ENCODE results near the gene SST. TPM values are rescaled to one million over a fixed set of nuclear protein-coding genes. Genes with fewer than 3 reads are reported as not detected.

The SST gene
- total and polyA plus RNA-seq, 8 donors = 0.46 to 2.1 (median 0.65) TPM; not detected in 2

DNA sequence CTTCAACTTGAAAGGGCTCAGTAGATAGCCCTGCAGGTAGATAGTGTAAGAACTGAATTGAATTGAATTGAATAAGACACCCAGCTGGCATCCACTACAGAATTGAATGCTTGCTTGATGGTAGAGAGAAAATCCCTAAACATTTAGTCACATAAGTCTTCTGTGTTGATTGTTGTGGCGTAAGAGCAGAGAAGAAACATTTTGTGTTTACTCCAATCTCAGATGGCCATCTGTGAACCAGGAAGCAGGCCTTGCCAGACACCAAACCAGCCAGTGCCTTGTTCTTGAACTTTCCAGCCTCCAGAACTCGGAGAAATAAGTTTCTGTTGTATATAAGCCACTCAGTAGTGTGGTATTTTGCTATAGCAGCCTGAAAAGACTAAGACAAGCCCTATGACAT is 43.6 kb downstream of the SST start:
- no peaks in the 10 kb centered on the region for H3K9me3 ChIP-seq
- peaks cover 0 to 14% of the 10 kb centered on the region in 2 donors for H3K27me3 ChIP-seq
- ATAC-seq = no peak
- no peaks in the 10 kb centered on the region for H3K4me1 ChIP-seq
- intact Hi-C loops (cut with DNase I) = no loop called here
- no peak overlapping the region for H3K4me3 ChIP-seq
- TF ChIP-seq, protein P1, sequence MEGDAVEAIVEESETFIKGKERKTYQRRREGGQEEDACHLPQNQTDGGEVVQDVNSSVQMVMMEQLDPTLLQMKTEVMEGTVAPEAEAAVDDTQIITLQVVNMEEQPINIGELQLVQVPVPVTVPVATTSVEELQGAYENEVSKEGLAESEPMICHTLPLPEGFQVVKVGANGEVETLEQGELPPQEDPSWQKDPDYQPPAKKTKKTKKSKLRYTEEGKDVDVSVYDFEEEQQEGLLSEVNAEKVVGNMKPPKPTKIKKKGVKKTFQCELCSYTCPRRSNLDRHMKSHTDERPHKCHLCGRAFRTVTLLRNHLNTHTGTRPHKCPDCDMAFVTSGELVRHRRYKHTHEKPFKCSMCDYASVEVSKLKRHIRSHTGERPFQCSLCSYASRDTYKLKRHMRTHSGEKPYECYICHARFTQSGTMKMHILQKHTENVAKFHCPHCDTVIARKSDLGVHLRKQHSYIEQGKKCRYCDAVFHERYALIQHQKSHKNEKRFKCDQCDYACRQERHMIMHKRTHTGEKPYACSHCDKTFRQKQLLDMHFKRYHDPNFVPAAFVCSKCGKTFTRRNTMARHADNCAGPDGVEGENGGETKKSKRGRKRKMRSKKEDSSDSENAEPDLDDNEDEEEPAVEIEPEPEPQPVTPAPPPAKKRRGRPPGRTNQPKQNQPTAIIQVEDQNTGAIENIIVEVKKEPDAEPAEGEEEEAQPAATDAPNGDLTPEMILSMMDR (IDR thresholded peaks at IDR 0.05) = no peak
- DNase-seq = no peak
- no peak overlapping the region for H3K27ac ChIP-seq
- no peaks in the 10 kb centered on the region for H3K36me3 ChIP-seq

DNA sequence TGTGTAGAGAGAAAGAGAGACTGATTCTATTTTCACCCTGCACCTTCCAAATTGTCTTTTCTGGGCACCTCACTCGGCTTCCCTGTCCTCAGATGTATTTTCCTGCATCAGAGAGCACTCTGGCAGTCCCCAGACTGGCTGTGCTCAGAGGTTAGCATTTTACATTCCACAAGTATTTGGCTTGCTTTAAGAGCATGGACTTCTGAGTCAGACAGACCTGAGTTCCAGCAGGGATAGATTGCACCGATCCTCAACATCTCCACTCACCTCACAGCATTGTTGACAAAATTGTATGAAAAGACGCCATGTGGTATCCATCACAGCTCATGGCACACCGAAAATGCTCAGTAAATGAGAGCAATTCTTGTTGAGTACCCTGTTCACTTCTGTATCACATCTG is 45.6 kb downstream of the SST start:
- TF ChIP-seq, protein P1 (IDR thresholded peaks at IDR 0.05) = no peak
- peaks cover 0 to 14% of the 10 kb centered on the region in 2 donors for H3K27me3 ChIP-seq
- H3K4me1 ChIP-seq = no peaks in the 10 kb centered on the region
- intact Hi-C loops (cut with DNase I) = no loop called here
- no peak for DNase-seq
- ATAC-seq = peak; percentile 59
- no peak overlapping the region for H3K4me3 ChIP-seq
- no peak overlapping the region for H3K27ac ChIP-seq
- H3K36me3 ChIP-seq = no peaks in the 10 kb centered on the region
- no peaks in the 10 kb centered on the region for H3K9me3 ChIP-seq

DNA sequence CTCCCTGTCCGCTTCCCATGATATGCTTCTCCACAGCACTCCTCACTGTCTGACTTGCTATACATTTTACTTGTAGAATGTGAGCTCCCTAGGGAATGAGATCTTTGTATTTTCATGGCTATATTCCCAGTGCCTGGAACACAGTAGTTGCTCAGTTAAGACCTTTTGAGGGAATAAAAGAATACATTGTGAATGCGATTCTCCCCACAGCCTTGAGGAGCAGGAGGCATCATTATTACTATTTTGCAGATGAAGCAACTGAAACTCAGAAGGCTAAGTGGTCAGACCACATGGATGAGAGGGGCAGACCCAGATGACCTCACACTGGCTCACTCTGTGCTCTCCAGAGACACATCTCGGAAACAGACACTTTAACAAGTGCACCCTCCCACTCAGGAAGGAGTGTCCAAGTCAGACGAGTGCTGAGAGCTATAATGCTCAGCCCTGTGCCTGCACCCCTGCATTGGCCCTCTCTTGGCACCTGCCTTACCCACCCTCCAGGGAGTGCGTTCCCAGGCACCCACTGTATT is 46.8 kb downstream of the SST start:
- H3K27ac ChIP-seq = no peak overlapping the region
- TF ChIP-seq, protein P1 (IDR thresholded peaks at IDR 0.05) = no peak
- H3K27me3 ChIP-seq = peaks cover 0 to 14% of the 10 kb centered on the region in 2 donors
- DNase-seq (no peak), ATAC-seq (no peak)
- H3K9me3 ChIP-seq = no peaks in the 10 kb centered on the region
- intact Hi-C loops (cut with DNase I) = no loop called here
- H3K4me3 ChIP-seq = no peak overlapping the region
- no peaks in the 10 kb centered on the region for H3K4me1 ChIP-seq
- no peaks in the 10 kb centered on the region for H3K36me3 ChIP-seq

DNA sequence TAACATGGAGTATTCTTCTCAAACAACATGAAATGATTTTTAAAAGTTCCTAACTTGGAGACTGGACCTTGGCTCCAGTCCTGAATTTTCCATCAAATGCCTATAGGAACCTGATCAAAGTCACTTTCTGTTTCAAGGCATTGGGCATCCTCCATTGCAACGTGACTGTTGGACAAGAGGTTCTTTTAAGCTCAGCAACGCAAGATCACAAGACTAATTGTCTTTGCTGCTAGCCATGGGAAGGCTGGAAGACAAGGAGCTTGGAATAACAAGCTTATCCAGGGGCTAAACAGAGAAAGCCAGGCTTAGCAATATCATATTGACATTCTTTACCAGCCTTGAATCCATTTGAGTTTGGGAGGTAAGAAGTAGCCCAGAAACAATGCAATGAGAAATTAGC is 48.3 kb downstream of the SST start:
- intact Hi-C loops (cut with DNase I) = no loop called here
- ATAC-seq (no peak), DNase-seq (no peak)
- Histone ChIP-seq H3K36me3 (no peaks in the 10 kb centered on the region), H3K4me1 (no peaks in the 10 kb centered on the region), H3K27ac (no peak overlapping the region), H3K4me3 (no peak overlapping the region), H3K9me3 (no peaks in the 10 kb centered on the region), H3K27me3 (peaks cover 0 to 14% of the 10 kb centered on the region in 2 donors)
- TF ChIP-seq, protein P1 (IDR thresholded peaks at IDR 0.05) = no peak

DNA sequence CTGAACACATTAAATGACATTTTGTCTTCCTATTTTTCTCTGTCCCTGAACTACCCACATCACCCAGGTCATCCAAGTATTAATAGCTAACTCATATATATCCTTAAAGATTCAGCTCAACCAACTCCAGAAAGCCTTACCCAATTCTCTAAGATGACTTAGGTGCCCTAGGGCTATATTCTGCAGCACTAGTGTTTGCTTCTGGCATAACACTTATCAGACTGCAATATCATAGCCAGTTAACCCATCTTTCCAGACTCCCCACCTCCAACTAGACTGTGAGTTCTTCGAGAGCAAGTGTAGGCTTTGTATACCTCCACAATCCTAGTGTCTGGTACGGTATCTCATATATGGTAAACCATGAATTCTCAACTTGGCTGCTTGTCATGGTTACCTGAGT is 50.7 kb downstream of the SST start:
- H3K36me3 ChIP-seq = no peaks in the 10 kb centered on the region
- H3K9me3 ChIP-seq = no peaks in the 10 kb centered on the region
- DNase-seq = no peak
- H3K27ac ChIP-seq = no peak overlapping the region
- no peak for ATAC-seq
- TF ChIP-seq, protein P1 (IDR thresholded peaks at IDR 0.05) = no peak
- H3K4me3 ChIP-seq = no peak overlapping the region
- peaks cover 0 to 11% of the 10 kb centered on the region in 2 donors for H3K27me3 ChIP-seq
- no peaks in the 10 kb centered on the region for H3K4me1 ChIP-seq
- intact Hi-C loops (cut with DNase I) = no loop called here

Other genes with a start within 250 kb of the SST start
- gene RTP2, start 32.2 kb upstream of the SST start, total RNA-seq = not detected
- gene RTP2, start 32.2 kb upstream of the SST start, polyA plus RNA-seq (ENCODE audit: insufficient read length in 6 of 6) = not detected
- 100 to 1,000 TPM in 1 of 2 donors, 10 to 100 TPM in 1; 79.9 to 160 TPM for gene BCL6, start 75.1 kb upstream of the SST start, total RNA-seq
- 10 to 100 TPM; 12.6 to 18.6 (median 15.8) TPM for gene BCL6, start 75.1 kb upstream of the SST start, polyA plus RNA-seq (ENCODE audit: insufficient read length in 6 of 6)